Natural killer cell treated with Interleukin-12 subunit alpha and Interleukin-12 subunit beta and Interleukin-15 and Interleukin-18, amount 100 ng/mL, for 72 hours (primary cell): Measurements from ENCODE around the gene MAPKAPK5. TPM values are rescaled to one million over a fixed set of nuclear protein-coding genes. Genes with fewer than 3 reads are reported as not detected.
"Not testable (repeated sequence)": the region's sequence is repeated elsewhere in the genome, so short reads cannot be mapped to it uniquely, and the experiment has no call there.

Source experiments
- ATAC-seq, 2 donors: fragments of 150-1000 bp; cut with Tn5 transposase in 1 of 2; sonication (Bioruptor Pico), chemical (Tn5 transposase) in 1 of 2; 2 replicates each; pipeline ENCODE4 v1.10.0; 2021
- DNase-seq: peaks from one replicate; pipeline ENCODE4 v3.0.0; 2022; ENCODE audit warnings: low spot score
- H3K27ac Mint-ChIP-seq, 2 donors: 1 replicate in 1 of 2; 2 replicates in 1 of 2; pipeline ENCODE4 v1.8.0; 2022; ENCODE audit warnings: mixed read lengths in 2 of 2, mild to moderate bottlenecking in 1 of 2, moderate library complexity in 1 of 2
- H3K27me3 Mint-ChIP-seq, 2 donors: 1 replicate in 1 of 2; 2 replicates in 1 of 2; pipeline ENCODE4 v1.8.0; 2022; ENCODE audit warnings: mixed read lengths in 2 of 2
- H3K36me3 Mint-ChIP-seq: one replicate; pipeline ENCODE4 v1.8.0; 2022; ENCODE audit warnings: mixed read lengths
- H3K4me1 Mint-ChIP-seq, 2 donors: 1 replicate in 1 of 2; 2 replicates in 1 of 2; pipeline ENCODE4 v1.8.0; 2022; ENCODE audit warnings: low read depth in 2 of 2, mixed read lengths in 2 of 2, mild to moderate bottlenecking in 1 of 2
- H3K4me3 Mint-ChIP-seq: one replicate; pipeline ENCODE4 v1.8.0; 2022; ENCODE audit warnings: mixed read lengths
- H3K9me3 Mint-ChIP-seq: 2 replicates; pipeline ENCODE4 v1.8.0; 2022; ENCODE audit warnings: mixed read lengths
- total RNA-seq, 2 donors: library from RNA; stranded (reverse); gene quantifications; one replicate each; pipeline ENCODE4 v1.2.3, GENCODE V29; 2022

MAPKAPK5 gene, protein sequence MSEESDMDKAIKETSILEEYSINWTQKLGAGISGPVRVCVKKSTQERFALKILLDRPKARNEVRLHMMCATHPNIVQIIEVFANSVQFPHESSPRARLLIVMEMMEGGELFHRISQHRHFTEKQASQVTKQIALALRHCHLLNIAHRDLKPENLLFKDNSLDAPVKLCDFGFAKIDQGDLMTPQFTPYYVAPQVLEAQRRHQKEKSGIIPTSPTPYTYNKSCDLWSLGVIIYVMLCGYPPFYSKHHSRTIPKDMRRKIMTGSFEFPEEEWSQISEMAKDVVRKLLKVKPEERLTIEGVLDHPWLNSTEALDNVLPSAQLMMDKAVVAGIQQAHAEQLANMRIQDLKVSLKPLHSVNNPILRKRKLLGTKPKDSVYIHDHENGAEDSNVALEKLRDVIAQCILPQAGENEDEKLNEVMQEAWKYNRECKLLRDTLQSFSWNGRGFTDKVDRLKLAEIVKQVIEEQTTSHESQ
- 10 to 100 TPM; 64.3 to 84.2 TPM for total RNA-seq

DNA sequence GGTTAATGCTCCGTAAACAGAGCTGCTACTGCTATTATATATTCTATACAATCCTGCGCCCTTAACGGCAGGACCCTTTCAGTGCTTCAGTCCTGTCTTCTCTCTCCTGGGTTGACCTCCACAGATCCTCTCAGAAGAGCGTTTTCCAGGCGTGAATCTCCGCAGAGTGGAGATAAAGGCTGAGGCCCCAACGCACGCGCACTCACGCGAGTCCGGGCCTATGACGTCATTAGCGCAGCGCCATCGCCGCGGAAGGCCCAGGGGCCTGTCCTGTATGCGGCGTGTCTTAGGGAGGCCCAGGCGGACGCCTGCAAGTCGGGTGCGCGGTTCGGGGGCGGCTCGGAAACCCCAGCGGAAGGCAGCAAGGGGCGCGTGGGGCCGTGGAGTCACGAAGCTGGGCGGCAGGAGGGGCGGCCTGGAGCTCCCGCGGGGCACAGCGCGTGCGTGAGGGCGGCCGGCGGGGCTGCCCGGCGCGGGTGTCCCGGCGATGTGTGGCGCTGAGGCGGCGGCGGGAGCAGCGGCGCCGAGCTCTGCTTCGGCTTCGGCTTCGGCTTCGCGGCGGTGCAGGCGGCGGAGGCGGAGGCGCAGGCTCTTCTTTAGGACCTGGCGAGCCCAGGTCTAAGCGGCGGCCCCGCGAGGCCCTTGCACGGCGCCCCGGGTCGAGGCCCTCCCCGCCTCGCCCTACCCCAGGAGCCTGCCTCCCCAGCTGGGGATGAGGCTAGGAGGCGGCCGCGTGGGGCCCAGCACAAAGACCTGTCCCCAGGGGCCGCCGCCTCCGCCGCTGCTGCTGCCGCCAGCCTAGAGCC is at the start of gene MAPKAPK5:
Gene MAPKAPK5, plus strand, starts transcription at position 479 of the 806 bp plus-strand sequence. CDS start 506 bp downstream, outside the sequence.
- H3K4me1 Mint-ChIP-seq, result peaks cover 37 to 46% of the 10 kb centered on the region in 2 donors
- peak within 1 kb of the TSS; percentile 97 for H3K4me3 Mint-ChIP-seq
- no peaks in the 10 kb centered on the region for H3K9me3 Mint-ChIP-seq
- H3K27me3 Mint-ChIP-seq, result no peaks in the 10 kb centered on the region
- DNase-seq, result peak; percentile 97
- H3K27ac Mint-ChIP-seq, result peak within 1 kb of the TSS; percentile 96
- peak; percentile 94 to 97 for ATAC-seq
- H3K36me3 Mint-ChIP-seq, result peaks cover 11% of the 10 kb centered on the region

DNA sequence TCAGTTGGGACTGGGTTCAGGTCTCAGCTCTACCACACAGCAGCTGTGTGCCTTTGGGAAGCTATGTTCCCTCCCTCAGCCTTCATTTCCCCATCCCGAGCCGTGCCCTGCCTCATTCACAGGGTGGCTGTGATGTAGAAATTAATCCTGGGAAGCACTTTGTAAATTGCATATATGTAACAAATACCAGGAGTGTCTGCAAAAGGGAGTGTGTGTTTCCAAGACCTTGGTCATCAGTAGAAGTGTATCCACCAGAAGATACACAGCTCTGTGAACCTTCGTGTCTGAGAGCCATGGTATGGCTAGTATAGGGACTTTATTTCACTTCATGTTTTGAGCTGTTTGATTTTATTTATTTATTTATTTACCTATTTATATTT is 49.2 kb upstream of the MAPKAPK5 start:
- no peak overlapping the region for H3K27ac Mint-ChIP-seq
- no peaks in the 10 kb centered on the region for H3K9me3 Mint-ChIP-seq

DNA sequence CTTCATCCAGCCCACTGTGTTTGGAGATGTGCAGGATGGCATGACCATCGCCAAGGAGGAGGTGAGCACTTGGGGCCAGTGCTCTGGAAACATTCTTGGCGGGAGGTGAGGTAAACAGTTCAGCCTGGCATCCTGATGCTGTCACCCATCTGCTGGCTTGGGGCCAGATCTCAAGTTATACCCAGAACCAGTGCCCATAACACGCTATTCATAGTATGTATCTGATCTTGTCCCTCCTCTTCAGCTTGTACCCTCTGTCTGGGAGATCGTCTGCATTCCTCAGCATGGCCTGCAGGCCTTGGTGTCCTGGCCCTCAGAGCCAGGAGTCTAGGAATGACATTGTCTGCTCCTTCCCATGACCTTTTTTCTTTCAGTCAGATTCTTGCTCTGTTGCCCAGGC is 43.8 kb upstream of the MAPKAPK5 start:
- Mint-ChIP-seq H3K36me3 (no peaks in the 10 kb centered on the region), H3K27ac (no peak overlapping the region), H3K9me3 (no peaks in the 10 kb centered on the region), H3K4me1 (no peaks in the 10 kb centered on the region), H3K4me3 (no peak overlapping the region), H3K27me3 (no peaks in the 10 kb centered on the region)
- no peak for DNase-seq
- ATAC-seq, result no peak

More for the DNA sequence above, 49.2 kb upstream of the MAPKAPK5 start:
- ATAC-seq (no peak), DNase-seq (no peak)
- no peak overlapping the region for H3K4me3 Mint-ChIP-seq
- H3K36me3 Mint-ChIP-seq, result no peaks in the 10 kb centered on the region
- H3K27me3 Mint-ChIP-seq, result no peaks in the 10 kb centered on the region
- H3K4me1 Mint-ChIP-seq, result no peaks in the 10 kb centered on the region

DNA sequence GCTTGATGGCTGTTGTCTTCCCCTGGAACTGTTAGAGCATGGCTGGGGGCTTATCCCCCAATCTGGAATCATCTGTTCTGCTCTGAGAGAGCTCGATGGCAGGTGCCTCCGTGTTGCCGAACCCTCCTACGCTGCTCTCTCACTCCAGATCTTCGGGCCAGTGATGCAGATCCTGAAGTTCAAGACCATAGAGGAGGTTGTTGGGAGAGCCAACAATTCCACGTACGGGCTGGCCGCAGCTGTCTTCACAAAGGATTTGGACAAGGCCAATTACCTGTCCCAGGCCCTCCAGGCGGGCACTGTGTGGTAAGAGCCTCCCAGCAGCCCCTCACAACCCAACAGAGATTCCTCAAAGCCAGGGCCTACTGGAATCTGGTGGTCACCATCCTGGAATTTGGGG is 42.3 kb upstream of the MAPKAPK5 start:
- Mint-ChIP-seq H3K27me3 (no peaks in the 10 kb centered on the region), H3K36me3 (no peaks in the 10 kb centered on the region), H3K4me3 (no peak overlapping the region), H3K27ac (no peak overlapping the region), H3K9me3 (no peaks in the 10 kb centered on the region), H3K4me1 (no peaks in the 10 kb centered on the region)
- ATAC-seq, result no peak
- DNase-seq, result no peak

DNA sequence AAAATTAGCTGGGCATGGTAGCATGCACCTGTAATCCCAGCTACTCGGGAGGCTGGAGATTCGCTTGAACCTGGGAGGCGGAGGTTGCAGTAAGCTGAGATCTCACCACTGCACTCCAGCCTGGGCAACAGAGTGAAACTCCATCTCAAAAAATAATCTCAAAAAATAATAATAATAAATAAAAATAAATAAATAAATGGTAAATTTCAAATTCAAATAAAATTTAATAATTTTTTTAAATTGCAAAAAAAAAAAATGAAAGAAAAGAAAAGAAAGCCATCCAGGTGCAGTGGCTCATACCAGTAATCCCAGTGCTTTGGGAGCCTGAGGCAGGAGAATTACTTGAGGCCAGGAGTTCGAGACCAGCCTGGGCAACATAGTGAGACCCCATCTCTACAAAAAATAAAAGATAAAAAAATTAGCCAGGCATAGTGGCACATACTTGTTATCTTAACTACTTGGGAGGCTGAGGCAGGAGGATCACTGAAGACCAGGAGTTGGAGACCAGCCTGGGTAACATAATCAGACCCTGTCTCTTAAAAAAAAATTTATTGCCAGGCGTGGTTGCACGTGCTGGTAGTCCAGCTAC is 38.9 kb upstream of the MAPKAPK5 start:
- no peaks in the 10 kb centered on the region for H3K27me3 Mint-ChIP-seq
- H3K36me3 Mint-ChIP-seq, result no peaks in the 10 kb centered on the region
- ATAC-seq (no peak), DNase-seq (no peak)
- H3K4me1 Mint-ChIP-seq, result no peaks in the 10 kb centered on the region
- H3K4me3 Mint-ChIP-seq, result no peak overlapping the region
- no peaks in the 10 kb centered on the region for H3K9me3 Mint-ChIP-seq
- H3K27ac Mint-ChIP-seq, result no peak overlapping the region

DNA sequence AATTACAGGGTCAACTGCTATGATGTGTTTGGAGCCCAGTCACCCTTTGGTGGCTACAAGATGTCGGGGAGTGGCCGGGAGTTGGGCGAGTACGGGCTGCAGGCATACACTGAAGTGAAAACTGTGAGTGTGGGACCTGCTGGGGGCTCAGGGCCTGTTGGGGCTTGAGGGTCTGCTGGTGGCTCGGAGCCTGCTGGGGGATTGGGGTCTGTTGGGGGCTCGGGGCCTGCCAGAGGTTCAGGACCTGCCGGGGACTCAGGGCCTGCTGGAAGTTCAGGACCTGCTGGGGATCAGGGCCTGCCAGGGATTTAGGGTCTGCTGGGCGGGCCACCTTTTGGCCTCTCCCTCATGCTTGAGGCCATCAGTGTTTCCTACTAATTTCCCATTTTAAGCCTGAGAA is 38.2 kb upstream of the MAPKAPK5 start:
- Mint-ChIP-seq H3K9me3 (no peaks in the 10 kb centered on the region), H3K36me3 (no peaks in the 10 kb centered on the region), H3K27ac (no peak overlapping the region), H3K27me3 (no peaks in the 10 kb centered on the region), H3K4me3 (no peak overlapping the region), H3K4me1 (no peaks in the 10 kb centered on the region)
- DNase-seq (no peak), ATAC-seq (no peak)

DNA sequence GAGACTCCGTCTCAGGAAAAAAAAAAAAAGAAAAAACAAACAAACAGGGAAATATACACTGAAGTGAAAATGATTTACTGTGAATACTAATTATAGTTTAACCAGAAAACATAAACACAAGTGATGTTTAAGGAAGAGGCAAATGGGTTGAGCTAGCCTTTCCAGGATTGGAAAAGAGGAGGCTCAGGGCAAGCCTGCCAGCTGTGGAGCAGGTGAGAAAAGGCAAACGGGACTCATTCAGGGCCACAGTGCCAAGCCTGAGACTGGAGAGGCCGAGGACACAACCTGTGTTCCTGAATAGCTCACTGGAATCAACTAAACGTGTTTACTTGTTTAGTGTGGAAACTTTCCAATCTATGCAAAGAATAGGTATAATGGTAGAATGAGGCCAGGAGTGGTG is 35.7 kb upstream of the MAPKAPK5 start:
- Mint-ChIP-seq H3K36me3 (no peaks in the 10 kb centered on the region), H3K4me1 (no peaks in the 10 kb centered on the region), H3K9me3 (no peaks in the 10 kb centered on the region), H3K4me3 (no peak overlapping the region), H3K27ac (no peak overlapping the region), H3K27me3 (no peaks in the 10 kb centered on the region)
- DNase-seq (no peak), ATAC-seq (no peak)

DNA sequence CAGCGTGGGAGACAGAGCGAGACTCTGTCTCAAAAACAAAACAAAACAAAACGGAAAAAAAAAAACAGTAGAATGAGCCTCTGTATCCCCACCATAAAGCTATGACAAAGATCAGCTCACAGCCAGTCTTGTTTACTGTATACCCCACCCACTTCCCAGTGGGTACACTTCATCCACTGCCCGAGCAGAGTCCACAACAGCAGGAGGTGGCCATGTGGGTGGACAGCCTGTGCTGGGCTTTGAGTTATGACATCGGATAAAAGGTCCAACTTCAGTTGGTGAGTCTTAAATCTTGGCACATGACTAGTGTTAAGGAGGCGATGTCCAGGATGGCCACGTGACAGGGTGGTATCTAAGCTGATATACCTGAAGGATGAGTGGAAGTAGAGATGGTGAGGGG is 34.8 kb upstream of the MAPKAPK5 start:
- ATAC-seq, result no peak
- Mint-ChIP-seq H3K36me3 (no peaks in the 10 kb centered on the region), H3K4me3 (no peak overlapping the region)

DNA sequence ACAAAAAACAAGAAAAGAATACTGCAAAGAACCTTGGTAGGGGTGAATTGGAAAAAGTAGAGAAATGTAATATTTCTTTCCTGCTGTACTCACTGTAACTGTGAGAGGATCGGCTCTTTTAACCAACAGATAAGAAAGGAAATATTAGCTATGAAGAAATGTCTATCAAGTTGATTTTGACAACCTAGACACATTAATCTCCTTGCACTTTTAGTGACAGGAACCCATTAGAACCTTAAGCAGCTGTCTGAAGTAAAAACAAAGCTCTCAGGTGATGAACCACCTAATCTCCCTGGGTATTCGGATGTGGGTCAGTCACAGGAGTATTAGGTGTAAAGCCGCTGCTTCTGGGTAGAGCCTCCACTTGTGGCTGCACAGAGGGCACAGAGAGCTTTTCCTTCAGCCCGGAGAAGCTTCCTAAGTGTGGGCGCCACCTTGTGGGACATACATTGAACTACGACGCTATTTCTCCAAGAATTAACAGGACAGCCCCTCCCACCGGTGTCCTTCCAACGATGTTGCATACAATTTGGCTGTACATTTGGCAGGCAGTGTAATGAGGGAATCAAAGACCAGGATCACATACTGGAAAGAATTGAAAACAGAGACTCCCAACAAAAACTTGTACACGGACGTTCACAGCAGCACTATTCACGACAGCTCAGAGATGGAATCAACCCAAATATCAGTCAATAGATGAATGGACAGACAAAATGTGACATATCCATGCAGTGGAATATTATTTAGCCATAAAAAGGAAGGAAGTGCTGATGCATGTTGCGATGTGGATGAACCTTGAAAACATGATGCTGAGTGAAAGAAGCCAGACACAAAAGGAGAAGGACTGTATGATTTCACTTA is 28.9 kb upstream of the MAPKAPK5 start:
- Mint-ChIP-seq H3K9me3 (no peaks in the 10 kb centered on the region), H3K36me3 (no peaks in the 10 kb centered on the region), H3K4me3 (no peak overlapping the region), H3K27me3 (peaks cover 5 to 7% of the 10 kb centered on the region in 2 donors), H3K27ac (no peak overlapping the region), H3K4me1 (peaks cover 7 to 10% of the 10 kb centered on the region in 2 donors)
- DNase-seq, result peak; percentile 66
- ATAC-seq, result peak; percentile 82 to 86

More for the DNA sequence above, 34.8 kb upstream of the MAPKAPK5 start:
- no peaks in the 10 kb centered on the region for H3K4me1 Mint-ChIP-seq
- H3K9me3 Mint-ChIP-seq, result no peaks in the 10 kb centered on the region
- no peak for DNase-seq
- no peaks in the 10 kb centered on the region for H3K27me3 Mint-ChIP-seq
- no peak overlapping the region for H3K27ac Mint-ChIP-seq

DNA sequence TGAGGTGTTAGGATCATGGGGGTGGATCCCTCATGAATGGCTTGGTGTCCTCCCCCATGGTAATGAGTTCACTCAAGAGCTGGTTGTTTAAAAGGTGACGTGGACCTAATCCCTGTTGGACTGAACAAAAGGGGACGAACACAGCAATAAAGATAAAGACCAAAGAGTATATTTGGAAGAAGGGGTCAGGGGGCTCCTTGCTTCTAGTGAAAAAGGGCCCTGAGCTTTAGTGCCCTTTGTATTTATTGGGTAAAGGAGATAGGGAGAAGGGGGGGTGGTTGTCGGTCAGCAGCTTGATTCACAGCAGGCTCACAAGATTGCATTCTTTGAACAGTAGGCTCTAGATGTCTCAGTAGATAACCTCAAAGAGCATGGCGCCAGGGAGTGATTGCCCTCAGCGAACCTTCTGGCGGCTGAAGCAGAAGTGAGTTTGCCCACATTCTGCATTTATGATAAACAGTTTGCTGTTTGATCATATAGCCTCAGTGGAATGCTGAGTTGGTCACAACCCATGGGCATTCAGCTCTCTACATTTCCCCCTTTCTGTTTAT is 25.9 kb upstream of the MAPKAPK5 start:
- H3K27me3 Mint-ChIP-seq, result peaks cover 13 to 20% of the 10 kb centered on the region in 2 donors
- H3K36me3 Mint-ChIP-seq, result no peaks in the 10 kb centered on the region
- no peaks in the 10 kb centered on the region for H3K9me3 Mint-ChIP-seq
- no peak overlapping the region for H3K4me3 Mint-ChIP-seq
- no peak overlapping the region for H3K27ac Mint-ChIP-seq
- DNase-seq (no peak), ATAC-seq (no peak)
- H3K4me1 Mint-ChIP-seq, result peaks cover 7 to 10% of the 10 kb centered on the region in 2 donors

DNA sequence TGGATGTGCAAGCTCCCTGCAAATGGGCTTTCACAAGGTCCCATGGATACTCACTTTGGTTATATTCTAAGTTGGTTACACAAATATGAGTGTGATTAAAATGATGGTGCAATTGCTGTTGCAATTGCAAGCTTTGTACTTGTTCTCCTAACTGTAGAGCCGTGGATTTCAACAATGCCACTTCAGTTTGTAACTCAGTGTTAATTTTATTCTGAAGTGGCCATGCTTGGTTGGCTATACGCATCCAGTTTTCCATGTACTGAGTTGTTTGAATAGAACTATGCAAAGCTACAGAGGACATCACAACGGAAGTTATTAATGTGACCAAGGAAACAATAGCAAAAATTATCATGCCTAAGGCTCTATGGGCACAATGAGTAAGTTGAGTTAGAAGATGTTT is 25.1 kb upstream of the MAPKAPK5 start:
- ATAC-seq, H3K9me3 Mint-ChIP-seq, H3K27ac Mint-ChIP-seq, H3K4me3 Mint-ChIP-seq, H3K36me3 Mint-ChIP-seq, DNase-seq: not testable (repeated sequence)
- Mint-ChIP-seq H3K27me3 (peaks cover 13 to 26% of the 10 kb centered on the region in 2 donors), H3K4me1 (peaks cover 7 to 10% of the 10 kb centered on the region in 2 donors)

DNA sequence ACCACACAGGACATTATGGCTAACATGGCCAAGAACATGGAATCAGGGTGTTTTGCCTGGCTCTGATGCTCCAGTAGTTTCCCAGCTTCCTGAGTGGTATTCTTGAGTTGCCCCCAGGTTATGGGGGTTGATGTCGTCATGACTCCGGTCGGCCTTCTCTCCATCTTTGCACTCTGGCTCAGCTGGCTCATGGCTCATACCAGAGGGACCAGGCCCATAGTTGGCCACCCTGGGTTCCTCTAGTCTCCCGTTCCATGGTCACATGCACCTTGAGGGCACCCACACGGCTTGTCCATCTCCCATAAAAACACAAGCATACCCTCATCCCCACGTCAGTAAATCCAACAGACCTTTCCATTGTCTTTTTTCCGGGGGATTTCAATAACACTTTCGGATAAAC is 23.7 kb upstream of the MAPKAPK5 start:
- peaks cover 2% of the 10 kb centered on the region in 2 donors for H3K4me1 Mint-ChIP-seq
- no peak for ATAC-seq
- H3K36me3 Mint-ChIP-seq, result no peaks in the 10 kb centered on the region
- no peak overlapping the region for H3K4me3 Mint-ChIP-seq
- peaks cover 11 to 24% of the 10 kb centered on the region in 2 donors for H3K27me3 Mint-ChIP-seq
- no peak overlapping the region for H3K27ac Mint-ChIP-seq
- H3K9me3 Mint-ChIP-seq, result no peaks in the 10 kb centered on the region
- DNase-seq, result no peak
